Myometrial cell (primary cell): ENCODE measurements around the gene DDX27. TPM values are rescaled to one million over a fixed set of nuclear protein-coding genes. Genes with fewer than 3 reads are reported as not detected.

ENCODE experiments used
- total RNA-seq: library from RNA; depleted of rRNA; stranded (reverse); fragments of >200 nt; gene quantifications from 2 replicates; pipeline ENCODE4 v1.2.3, GENCODE V29; 2015

The DDX27 gene
- 23.1 and 23.7 TPM in 2 replicates for total RNA-seq

GRCh38 chr20:49219091-49219923 is at the start of gene DDX27:
Gene DDX27 (plus strand): TSS chr20:49219416. CDS start chr20:49219449, 33 bp downstream.

GRCh38 chr20:49187851-49188641 is 31.2 kb upstream of the DDX27 start, which contains the start of gene STAU1:
Gene STAU1 (minus strand): TSS chr20:49188334. CDS start chr20:49166201, 22,133 bp downstream.

GRCh38 chr20:49278036-49278817 is 59.0 kb downstream of the DDX27 start, which contains the start of gene ZNFX1:
Gene ZNFX1 (minus strand): TSS chr20:49278057. CDS start chr20:49275839, 2,218 bp downstream.

Other genes with a start within 250 kb of the DDX27 start
- 124 and 132 TPM in 2 replicates for gene CSE1L, start 173.1 kb upstream of the DDX27 start, total RNA-seq
- 60.4 and 60.5 TPM in 2 replicates for gene STAU1, start 31.1 kb upstream of the DDX27 start, total RNA-seq
- gene ZNFX1, start 58.6 kb downstream of the DDX27 start, total RNA-seq, result 18.1 and 18.5 TPM in 2 replicates